ENCODE results near the gene KLF9.

- TF ChIP-seq, protein P1, sequence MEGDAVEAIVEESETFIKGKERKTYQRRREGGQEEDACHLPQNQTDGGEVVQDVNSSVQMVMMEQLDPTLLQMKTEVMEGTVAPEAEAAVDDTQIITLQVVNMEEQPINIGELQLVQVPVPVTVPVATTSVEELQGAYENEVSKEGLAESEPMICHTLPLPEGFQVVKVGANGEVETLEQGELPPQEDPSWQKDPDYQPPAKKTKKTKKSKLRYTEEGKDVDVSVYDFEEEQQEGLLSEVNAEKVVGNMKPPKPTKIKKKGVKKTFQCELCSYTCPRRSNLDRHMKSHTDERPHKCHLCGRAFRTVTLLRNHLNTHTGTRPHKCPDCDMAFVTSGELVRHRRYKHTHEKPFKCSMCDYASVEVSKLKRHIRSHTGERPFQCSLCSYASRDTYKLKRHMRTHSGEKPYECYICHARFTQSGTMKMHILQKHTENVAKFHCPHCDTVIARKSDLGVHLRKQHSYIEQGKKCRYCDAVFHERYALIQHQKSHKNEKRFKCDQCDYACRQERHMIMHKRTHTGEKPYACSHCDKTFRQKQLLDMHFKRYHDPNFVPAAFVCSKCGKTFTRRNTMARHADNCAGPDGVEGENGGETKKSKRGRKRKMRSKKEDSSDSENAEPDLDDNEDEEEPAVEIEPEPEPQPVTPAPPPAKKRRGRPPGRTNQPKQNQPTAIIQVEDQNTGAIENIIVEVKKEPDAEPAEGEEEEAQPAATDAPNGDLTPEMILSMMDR (IDR thresholded peaks at IDR 0.05; ENCODE audit: low read length), result no peak
- no peak for TF ChIP-seq EZH2 (IDR thresholded peaks at IDR 0.05; ENCODE audit: borderline replicate concordance, low read length)
Observed at GRCh38 chr9:70418822-70419555, 4.5 kb upstream of the KLF9 start.
